SK-N-SH (cell line): ENCODE measurements around the gene LPP. TPM values are rescaled to one million over a fixed set of nuclear protein-coding genes. Genes with fewer than 3 reads are reported as not detected.

Source experiments
- CTCF ChIA-PET: fragments of 300-600, 350-600 bp; formaldehyde crosslinking; extraction: SDS; loops from one replicate; lab custom pipeline; 2021; lab: Yijun Ruan, JAX
- POLR2A ChIA-PET: fragments of 350-600 bp; sonication (Branson Sonifier 250); formaldehyde crosslinking; extraction: SDS; loops from one replicate; lab custom pipeline; 2020; ENCODE audit warnings: antibody characterized with exemption, inconsistent platforms; lab: Yijun Ruan, JAX
- DNase-seq: peaks from one replicate; pipeline ENCODE4 v3.0.0; 2012
- H2AFZ ChIP-seq: fragments of 200-600 bp; sonication (generic); 2 replicates; pipeline ENCODE4 v1.8.1; 2016; ENCODE audit warnings: antibody characterized with exemption, mild to moderate bottlenecking, low read depth
- H3F3A ChIP-seq: fragments of 200-600 bp; sonication (generic); replicated peaks from 2 replicates; pipeline ENCODE3; 2016; ENCODE audit warnings: antibody characterized with exemption, mild to moderate bottlenecking; ENCODE audit not compliant: insufficient read depth
- H3K27ac ChIP-seq, 2 experiments: fragments of 200-500 bp in 1 of 2; fragments of 200-600 bp in 1 of 2; sonication (Bioruptor generic) in 1 of 2; sonication (generic), shearing (Covaris generic) in 1 of 2; 2 replicates each; pipeline versions ENCODE4 v1.5.1 to v1.6.1; 2014 to 2016; ENCODE audit warnings: low read depth in 2 of 2, inconsistent platforms in 1 of 2, low read length in 1 of 2, mild to moderate bottlenecking in 1 of 2, mixed read lengths in 1 of 2
- H3K27me3 ChIP-seq: fragments of 200-600 bp; sonication (generic), shearing (Covaris generic); 2 replicates; pipeline ENCODE4 v1.6.1; 2016; ENCODE audit warnings: mixed run types; ENCODE audit not compliant: insufficient read depth
- H3K36me3 ChIP-seq, 2 experiments: fragments of 200-500 bp in 1 of 2; fragments of 200-600 bp in 1 of 2; sonication (Bioruptor generic) in 1 of 2; sonication (generic) in 1 of 2; replicated peaks in 1 of 2; 2 replicates each; pipeline versions ENCODE3 to v1.5.1; 2014 to 2016; ENCODE audit warnings: low read length in 1 of 2, mild to moderate bottlenecking in 1 of 2; ENCODE audit not compliant: insufficient read depth in 2 of 2, control insufficient read depth in 1 of 2
- H3K4me1 ChIP-seq, 2 experiments: fragments of 200-500 bp in 1 of 2; fragments of 200-600 bp in 1 of 2; sonication (Bioruptor generic) in 1 of 2; sonication (generic), shearing (Covaris generic) in 1 of 2; 2 replicates each; pipeline versions ENCODE4 v1.5.1 to v1.6.1; 2014 to 2016; ENCODE audit warnings: low read depth in 1 of 2, low read length in 1 of 2, mixed run types in 1 of 2; ENCODE audit not compliant: insufficient read depth in 2 of 2, control insufficient read depth in 1 of 2
- H3K4me2 ChIP-seq: fragments of 200-600 bp; sonication (generic), shearing (Covaris generic); 2 replicates; pipeline ENCODE4 v1.6.1; 2017; ENCODE audit warnings: mixed run types
- H3K4me3 ChIP-seq, 2 experiments: fragments of 200-500 bp in 1 of 2; fragments of 200-600 bp in 1 of 2; sonication (Bioruptor generic) in 1 of 2; sonication (generic), shearing (Covaris generic) in 1 of 2; 2 replicates each; pipeline versions ENCODE4 v1.5.1 to v1.8.1; 2014 to 2016; ENCODE audit warnings: low read depth in 2 of 2, inconsistent platforms in 1 of 2, low read length in 1 of 2, mild to moderate bottlenecking in 1 of 2, mixed read lengths in 1 of 2, moderate library complexity in 1 of 2
- H3K79me2 ChIP-seq: fragments of 200-600 bp; sonication (generic); 2 replicates; pipeline ENCODE4 v1.8.1; 2017; ENCODE audit warnings: mild to moderate bottlenecking; ENCODE audit not compliant: insufficient read depth
- H3K9ac ChIP-seq: fragments of 200-600 bp; sonication (generic); 2 replicates; pipeline ENCODE4 v1.6.1; 2017; ENCODE audit warnings: mixed run types
- H3K9me2 ChIP-seq: fragments of 200-600 bp; sonication (generic); 2 replicates; pipeline ENCODE4 v1.6.1; 2017; ENCODE audit warnings: mixed run types
- H3K9me3 ChIP-seq: fragments of 200-600 bp; sonication (generic); 2 replicates; pipeline ENCODE4 v1.6.1; 2017; ENCODE audit warnings: mixed run types, mild to moderate bottlenecking, moderate library complexity
- H4K20me1 ChIP-seq: fragments of 200-600 bp; sonication (generic); 2 replicates; pipeline ENCODE4 v1.6.1; 2017; ENCODE audit warnings: mild to moderate bottlenecking, mixed run types; ENCODE audit not compliant: insufficient read depth
- CHD2 ChIP-seq: fragments of 150-350 bp; IDR thresholded peaks from 2 replicates; pipeline ENCODE4 v1.6.1; 2018; ENCODE audit warnings: low read length; ENCODE audit not compliant: partially characterized antibody
- ELF1 ChIP-seq: IDR thresholded peaks from 2 replicates; pipeline ENCODE4 v1.4.0; 2012
- FOSL2 ChIP-seq: IDR thresholded peaks from 2 replicates; pipeline ENCODE4 v1.4.0; 2012; ENCODE audit warnings: low read depth, mild to moderate bottlenecking, moderate library complexity, borderline replicate concordance
- FOXM1 ChIP-seq: IDR thresholded peaks from 2 replicates; pipeline ENCODE4 v1.4.0; 2012; ENCODE audit warnings: low read depth, mild to moderate bottlenecking
- GABPA ChIP-seq: IDR thresholded peaks from 2 replicates; pipeline ENCODE4 v1.4.0; 2012; ENCODE audit warnings: low read depth, mild to moderate bottlenecking
- GATA2 ChIP-seq: sonication (generic); formaldehyde crosslinking; IDR thresholded peaks from 2 replicates; pipeline ENCODE4 v1.5.0; 2020; ENCODE audit warnings: mild to moderate bottlenecking, missing genetic modification reagents
- MEF2A ChIP-seq: IDR thresholded peaks from 2 replicates; pipeline ENCODE4 v1.4.0; 2012; ENCODE audit warnings: low read depth, borderline replicate concordance
- NRF1 ChIP-seq: IDR thresholded peaks from 2 replicates; pipeline ENCODE4 v1.6.1; 2012; ENCODE audit warnings: low read depth, mild to moderate bottlenecking, low read length
- POLR2AphosphoS5 ChIP-seq: IDR thresholded peaks from 2 replicates; pipeline ENCODE4 v1.6.1; 2012; ENCODE audit warnings: low read depth, low read length
- RFX5 ChIP-seq: IDR thresholded peaks from 2 replicates; pipeline ENCODE4 v1.6.1; 2012; ENCODE audit warnings: mild to moderate bottlenecking, improper control_type of control experiment, low read length
- YY1 ChIP-seq: IDR thresholded peaks from 2 replicates; pipeline ENCODE4 v1.4.0; 2012; ENCODE audit warnings: low read depth, mild to moderate bottlenecking
- WGBS: methylation state at CpG from one replicate; pipeline ENCODE4 v1.1.6; 2017; ENCODE audit warnings: low lambda C conversion rate; 5-methylcytosine and 5-hydroxymethylcytosine counted together
- polyA plus RNA-seq, 3 experiments: library from polyadenylated mRNA; depleted of rRNA; stranded (reverse); fragments of >200 nt; gene quantifications; 2 replicates each; pipeline ENCODE4 v1.2.3, GENCODE V29; 2012
- TF ChIP-seq, protein P1 (sequence below): fragments of 150-350 bp; IDR thresholded peaks from 2 replicates; pipeline ENCODE4 v1.6.1; 2017; ENCODE audit warnings: antibody characterized with exemption, low read length, low read depth, borderline replicate concordance
- TF ChIP-seq, protein P2 (sequence below): IDR thresholded peaks from 2 replicates; pipeline ENCODE4; 2012

Gene LPP
- polyA plus RNA-seq, 1 of the 3 experiments (the other 2 are of a cell fraction), result 6.6 TPM

- TF ChIP-seq CHD2, result no peak
- no peak for TF ChIP-seq FOSL2
- TF ChIP-seq RFX5, result no peak
- TF ChIP-seq, protein P1, sequence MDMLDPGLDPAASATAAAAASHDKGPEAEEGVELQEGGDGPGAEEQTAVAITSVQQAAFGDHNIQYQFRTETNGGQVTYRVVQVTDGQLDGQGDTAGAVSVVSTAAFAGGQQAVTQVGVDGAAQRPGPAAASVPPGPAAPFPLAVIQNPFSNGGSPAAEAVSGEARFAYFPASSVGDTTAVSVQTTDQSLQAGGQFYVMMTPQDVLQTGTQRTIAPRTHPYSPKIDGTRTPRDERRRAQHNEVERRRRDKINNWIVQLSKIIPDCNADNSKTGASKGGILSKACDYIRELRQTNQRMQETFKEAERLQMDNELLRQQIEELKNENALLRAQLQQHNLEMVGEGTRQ, result no peak
- TF ChIP-seq, protein P2, sequence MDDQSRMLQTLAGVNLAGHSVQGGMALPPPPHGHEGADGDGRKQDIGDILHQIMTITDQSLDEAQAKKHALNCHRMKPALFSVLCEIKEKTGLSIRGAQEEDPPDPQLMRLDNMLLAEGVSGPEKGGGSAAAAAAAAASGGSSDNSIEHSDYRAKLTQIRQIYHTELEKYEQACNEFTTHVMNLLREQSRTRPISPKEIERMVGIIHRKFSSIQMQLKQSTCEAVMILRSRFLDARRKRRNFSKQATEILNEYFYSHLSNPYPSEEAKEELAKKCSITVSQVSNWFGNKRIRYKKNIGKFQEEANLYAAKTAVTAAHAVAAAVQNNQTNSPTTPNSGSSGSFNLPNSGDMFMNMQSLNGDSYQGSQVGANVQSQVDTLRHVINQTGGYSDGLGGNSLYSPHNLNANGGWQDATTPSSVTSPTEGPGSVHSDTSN, result no peak
- TF ChIP-seq YY1, result no peak
Measured at GRCh38 chr3:188257384-188258026, 103.5 kb downstream of the LPP start (continued).

GRCh38 chr3:188259191-188259590 lies 105.2 kb downstream of the LPP start:
- Histone ChIP-seq H3F3A (peaks cover 36% of the 10 kb centered on the region), H3K4me3 (no peak overlapping the region), H3K36me3 (peaks cover 0 to 13% of the 10 kb centered on the region in 2 experiments), H3K4me1 (peaks cover 0 to 32% of the 10 kb centered on the region in 2 experiments; a peak in 2 of 4 replicates)
- WGBS, result 50% methylated on average over 2 of the region's 2 CpGs
- TF ChIP-seq FOXM1 (no peak), GATA2 (CRISPR knock-in tag) (no peak)
- TF ChIP-seq, all 33 proteins: peak for 0
- Histone ChIP-seq H3K9me3 (no peaks in the 10 kb centered on the region), H3K4me2 (no peak overlapping the region), H3K27me3 (no peaks in the 10 kb centered on the region), H3K27ac (no peak overlapping the region), H3K9me2 (no peaks in the 10 kb centered on the region), H3K79me2 (peaks cover 82% of the 10 kb centered on the region), H3K9ac (no peak overlapping the region), H2AFZ (no peak overlapping the region), H4K20me1 (no peaks in the 10 kb centered on the region)
- CTCF ChIA-PET, result no interaction called here
- POLR2A ChIA-PET, result no interaction called here
- no peak for DNase-seq

- Histone ChIP-seq H3K27ac (no peak overlapping the region), H3K9me3 (no peaks in the 10 kb centered on the region), H3K79me2 (peaks cover 79% of the 10 kb centered on the region), H3K4me2 (no peak overlapping the region), H3K4me3 (no peak overlapping the region), H3K27me3 (no peaks in the 10 kb centered on the region), H3F3A (peaks cover 40% of the 10 kb centered on the region), H3K9ac (no peak overlapping the region), H3K4me1 (peaks cover 0 to 35% of the 10 kb centered on the region in 2 experiments; a peak in 3 of 4 replicates), H2AFZ (no peak overlapping the region), H4K20me1 (no peaks in the 10 kb centered on the region), H3K9me2 (no peaks in the 10 kb centered on the region), H3K36me3 (peaks cover 0 to 13% of the 10 kb centered on the region in 2 experiments)
- DNase-seq, result no peak
- ChIA-PET CTCF (no interaction called here), POLR2A (no interaction called here)
- TF ChIP-seq FOXM1, result no peak
- TF ChIP-seq NRF1, result no peak
- TF ChIP-seq GABPA, result no peak
- TF ChIP-seq POLR2AphosphoS5, result no peak
- no peak for TF ChIP-seq MEF2A
- TF ChIP-seq ELF1, result no peak
- 86% methylated on average over 2 of the region's 2 CpGs for WGBS
Measured at GRCh38 chr3:188259596-188259995, 105.6 kb downstream of the LPP start.
